SK-N-MC (cell line): Measurements from ENCODE around the gene ZBTB18.

ENCODE experiments used
- EZH2 ChIP-seq: fragments of 200-600 bp; sonication (generic); IDR thresholded peaks from one replicate; pipeline ENCODE4 v1.6.1; 2017; ENCODE audit warnings: antibody characterized with exemption
- POLR2AphosphoS5 ChIP-seq: IDR thresholded peaks from 2 replicates; pipeline ENCODE4 v1.6.1; 2012; ENCODE audit warnings: mild to moderate bottlenecking, low read depth, low read length, borderline replicate concordance

GRCh38 chr1:244029124-244029523, 22.0 kb upstream of the ZBTB18 start:
- TF ChIP-seq EZH2 (no peak), POLR2AphosphoS5 (no peak)
